GM12892 (cell line): Measurements from ENCODE around the gene CLDN19.

Experiments
- POLR2A ChIP-seq: IDR thresholded peaks from 2 replicates; pipeline ENCODE4 v1.6.1; 2011; ENCODE audit warnings: low read depth, low read length, control low read depth
- POLR2AphosphoS5 ChIP-seq: IDR thresholded peaks from 2 replicates; pipeline ENCODE4 v1.6.1; 2011; ENCODE audit warnings: low read depth, low read length, control low read depth
- TAF1 ChIP-seq: IDR thresholded peaks from 2 replicates; pipeline ENCODE4 v1.6.1; 2011; ENCODE audit warnings: low read depth, mild to moderate bottlenecking, control low read depth, low read length, borderline replicate concordance

DNA sequence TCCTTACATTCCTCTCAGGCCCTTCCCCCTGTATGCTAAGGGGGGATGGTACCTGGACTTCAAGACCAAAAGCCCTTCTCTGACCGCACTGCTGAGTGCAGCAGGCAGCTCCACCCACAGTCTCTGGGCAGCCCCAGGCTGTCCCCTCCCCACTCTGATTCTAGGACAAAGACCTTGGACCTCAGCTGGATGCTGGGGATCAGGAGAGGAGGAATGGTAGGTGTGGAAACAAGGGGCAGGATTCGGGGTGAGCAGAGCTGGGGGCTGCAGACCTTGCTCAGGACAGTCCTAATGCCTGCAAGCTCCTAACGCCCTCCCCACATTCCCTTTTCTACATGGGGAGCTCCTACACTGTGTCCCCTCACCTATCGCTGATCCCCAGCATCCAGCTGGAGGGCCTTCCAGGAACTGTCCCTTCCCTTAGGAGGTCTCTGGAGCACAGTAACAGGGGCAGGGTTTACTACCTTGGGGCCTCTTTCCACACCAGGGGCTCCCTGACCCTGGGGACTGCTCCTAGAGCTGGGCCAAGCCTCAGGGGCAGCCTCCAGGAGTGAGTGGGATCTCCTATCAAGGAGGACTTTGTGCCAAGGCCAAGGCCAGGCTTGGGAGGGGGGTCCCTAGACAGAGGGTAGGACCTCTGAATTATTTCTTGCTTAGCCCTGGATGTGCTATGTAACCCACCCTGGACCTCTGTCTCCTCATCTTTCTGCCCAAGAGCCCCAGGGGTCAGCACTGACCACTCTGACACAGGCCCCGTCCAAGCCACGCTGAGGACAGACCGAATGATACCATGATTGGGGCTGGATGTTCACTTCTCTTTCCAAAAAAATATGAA, 5.6 kb downstream of the CLDN19 start:
- TF ChIP-seq TAF1 (no peak), POLR2A (no peak), POLR2AphosphoS5 (no peak)
